Measurements from ENCODE around the gene BRME1.

DNA sequence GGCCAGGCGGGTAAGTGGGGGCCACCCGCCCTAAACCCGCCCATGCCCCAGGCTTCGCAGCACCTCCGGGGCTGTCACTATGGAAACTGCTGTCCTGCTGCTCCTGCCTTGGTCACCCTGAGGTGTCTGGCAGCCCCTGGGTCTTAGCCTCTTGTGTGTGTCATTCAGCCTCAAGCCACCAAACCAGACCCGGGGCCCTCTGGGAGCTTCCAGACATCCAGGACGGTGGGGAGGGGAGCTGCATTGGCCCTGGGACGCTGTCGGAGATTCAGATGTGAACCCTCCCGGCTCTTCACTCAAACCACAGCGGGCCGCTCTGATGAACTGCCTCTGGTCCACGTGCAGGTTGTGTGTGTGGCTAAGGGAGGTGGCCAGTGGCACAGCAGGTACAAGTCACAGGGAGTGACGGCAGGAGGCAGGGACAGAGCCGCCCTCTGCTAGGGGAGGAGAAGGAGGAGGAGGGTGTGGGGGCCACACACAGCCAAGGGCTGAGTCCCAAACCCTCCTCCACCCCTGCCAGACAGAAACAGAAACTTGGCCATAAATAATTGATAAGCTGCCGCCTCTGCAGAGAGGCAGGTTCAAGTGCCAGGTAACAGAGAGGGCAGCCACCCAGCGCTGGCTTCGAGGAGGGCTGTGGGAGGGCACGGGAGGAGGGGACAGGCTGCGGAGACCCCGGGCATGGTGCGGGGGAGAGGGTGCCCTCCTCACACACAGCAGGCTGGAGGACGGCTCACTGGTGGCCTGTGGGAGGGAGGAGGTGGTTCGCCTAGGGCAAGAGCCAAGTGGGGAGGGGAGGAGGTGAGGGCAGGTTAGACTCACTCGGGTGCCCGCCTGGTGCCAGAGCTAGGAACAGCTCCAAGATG is 21.0 kb downstream of the BRME1 start:
- TF ChIP-seq, protein P1, sequence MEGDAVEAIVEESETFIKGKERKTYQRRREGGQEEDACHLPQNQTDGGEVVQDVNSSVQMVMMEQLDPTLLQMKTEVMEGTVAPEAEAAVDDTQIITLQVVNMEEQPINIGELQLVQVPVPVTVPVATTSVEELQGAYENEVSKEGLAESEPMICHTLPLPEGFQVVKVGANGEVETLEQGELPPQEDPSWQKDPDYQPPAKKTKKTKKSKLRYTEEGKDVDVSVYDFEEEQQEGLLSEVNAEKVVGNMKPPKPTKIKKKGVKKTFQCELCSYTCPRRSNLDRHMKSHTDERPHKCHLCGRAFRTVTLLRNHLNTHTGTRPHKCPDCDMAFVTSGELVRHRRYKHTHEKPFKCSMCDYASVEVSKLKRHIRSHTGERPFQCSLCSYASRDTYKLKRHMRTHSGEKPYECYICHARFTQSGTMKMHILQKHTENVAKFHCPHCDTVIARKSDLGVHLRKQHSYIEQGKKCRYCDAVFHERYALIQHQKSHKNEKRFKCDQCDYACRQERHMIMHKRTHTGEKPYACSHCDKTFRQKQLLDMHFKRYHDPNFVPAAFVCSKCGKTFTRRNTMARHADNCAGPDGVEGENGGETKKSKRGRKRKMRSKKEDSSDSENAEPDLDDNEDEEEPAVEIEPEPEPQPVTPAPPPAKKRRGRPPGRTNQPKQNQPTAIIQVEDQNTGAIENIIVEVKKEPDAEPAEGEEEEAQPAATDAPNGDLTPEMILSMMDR (IDR thresholded peaks at IDR 0.05) = no peak
- no peak for TF ChIP-seq POLR2A (IDR thresholded peaks at IDR 0.05)

All from testis (tissue), 2 donors.